AG08396 (cell line): ENCODE measurements around the gene ZNF350.
A peak's percentile ranks its signal among the peaks of the same experiment; 100 is the strongest.
"Not testable (repeated sequence)": the region's sequence is repeated elsewhere in the genome, so short reads cannot be mapped to it uniquely, and the experiment has no call there.

Experiments used
- DNase-seq: peaks from one replicate; pipeline ENCODE4 v3.0.0; 2012; ENCODE audit warnings: low spot score, mixed read lengths

The ZNF350 gene

DNA sequence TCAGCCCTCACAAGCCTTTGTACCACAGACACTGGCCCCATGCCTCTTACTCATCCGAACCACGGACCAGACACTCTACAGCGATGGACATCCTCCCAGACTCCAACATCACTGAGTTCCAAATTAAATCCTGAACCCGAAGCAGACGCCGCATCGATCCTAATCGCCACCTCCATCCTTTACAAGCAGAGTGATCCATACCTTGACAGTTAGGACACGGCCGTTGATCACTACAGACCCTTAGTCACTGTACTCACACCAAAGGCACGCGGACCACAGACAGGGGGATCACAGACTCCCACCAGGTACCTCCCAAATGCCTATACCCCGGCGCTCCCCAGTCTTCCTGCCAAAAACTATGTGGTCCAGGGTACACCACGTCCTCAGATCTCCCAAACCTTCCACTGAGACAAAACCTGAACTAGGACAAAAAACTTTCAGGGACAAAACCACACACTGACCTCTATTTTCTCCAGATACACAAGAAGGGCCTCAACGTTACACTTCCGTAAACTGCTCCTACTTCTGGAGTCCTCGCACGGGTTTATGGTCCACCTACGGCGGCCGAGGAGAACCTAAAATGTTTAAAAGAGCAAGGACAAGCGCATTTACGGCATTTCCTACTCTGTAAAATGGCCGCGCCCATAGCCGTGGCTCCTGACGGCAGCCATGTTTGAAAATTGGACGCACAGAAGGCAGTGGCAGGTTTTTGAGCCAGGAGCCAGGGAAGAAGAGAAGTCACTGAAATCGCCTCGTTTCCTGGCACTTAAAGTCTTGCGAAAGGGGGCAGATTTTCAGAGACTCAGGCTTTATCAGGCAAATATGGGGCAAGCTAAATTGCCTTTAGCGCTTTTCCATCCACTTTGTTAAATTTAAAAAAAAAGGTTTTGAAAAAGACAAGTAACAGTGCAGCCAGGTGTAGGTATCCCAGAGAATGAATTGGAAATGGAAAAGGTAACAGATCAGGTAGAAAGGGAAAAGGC, at the start of gene ZNF350:
TSS of gene ZNF350 (minus strand) at position 532 of the 983 bp plus-strand sequence. CDS start 12,480 bp downstream, outside the sequence.
- DNase-seq, result peak; percentile 85

DNA sequence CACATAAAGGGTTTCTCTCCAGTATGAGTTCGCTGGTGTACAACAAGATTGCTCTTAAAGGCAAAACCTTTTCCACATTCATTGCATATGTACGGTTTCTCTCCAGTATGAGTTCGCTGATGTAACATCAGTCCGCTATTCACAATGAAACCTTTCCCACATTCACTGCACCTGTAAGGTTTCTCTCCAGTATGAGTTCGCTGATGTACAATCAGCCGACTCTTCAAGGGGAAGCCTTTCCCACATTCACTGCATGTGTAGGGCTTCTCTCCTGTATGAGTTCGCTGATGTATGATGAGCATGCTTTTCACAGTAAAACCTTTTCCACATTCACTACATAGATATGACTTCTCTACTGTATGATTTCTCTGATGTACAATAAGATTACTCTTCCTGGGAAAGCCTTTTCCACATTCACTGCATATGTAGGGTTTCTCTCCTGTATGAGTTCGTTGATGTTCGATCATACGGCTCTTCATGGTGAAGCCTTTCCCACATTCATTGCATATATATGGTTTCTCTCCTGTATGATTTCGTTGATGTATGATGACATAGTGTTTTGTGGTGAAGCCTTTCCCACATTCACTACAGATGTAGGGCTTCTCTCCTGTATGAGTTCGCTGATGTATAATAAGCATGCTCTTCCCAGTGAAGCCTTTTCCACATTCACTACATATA, 47.5 kb upstream of the ZNF350 start:
- no peak for DNase-seq

DNA sequence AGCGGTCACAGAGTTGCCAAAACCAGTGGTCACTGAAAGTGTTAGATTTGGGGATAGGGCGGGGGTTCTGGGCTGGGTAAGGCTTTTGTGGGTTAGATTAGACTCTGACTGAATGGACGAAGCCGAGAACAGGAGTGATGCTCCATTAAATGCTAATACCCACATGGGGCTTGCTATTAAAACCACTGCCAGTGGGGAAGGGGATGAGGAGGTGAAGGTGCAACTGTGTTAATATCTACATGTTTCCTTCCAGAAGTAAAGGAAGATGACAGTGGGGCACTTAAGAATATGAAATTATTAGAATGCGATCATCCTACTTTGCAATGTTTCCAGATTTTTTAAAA, 42.1 kb upstream of the ZNF350 start:
- no peak for DNase-seq

DNA sequence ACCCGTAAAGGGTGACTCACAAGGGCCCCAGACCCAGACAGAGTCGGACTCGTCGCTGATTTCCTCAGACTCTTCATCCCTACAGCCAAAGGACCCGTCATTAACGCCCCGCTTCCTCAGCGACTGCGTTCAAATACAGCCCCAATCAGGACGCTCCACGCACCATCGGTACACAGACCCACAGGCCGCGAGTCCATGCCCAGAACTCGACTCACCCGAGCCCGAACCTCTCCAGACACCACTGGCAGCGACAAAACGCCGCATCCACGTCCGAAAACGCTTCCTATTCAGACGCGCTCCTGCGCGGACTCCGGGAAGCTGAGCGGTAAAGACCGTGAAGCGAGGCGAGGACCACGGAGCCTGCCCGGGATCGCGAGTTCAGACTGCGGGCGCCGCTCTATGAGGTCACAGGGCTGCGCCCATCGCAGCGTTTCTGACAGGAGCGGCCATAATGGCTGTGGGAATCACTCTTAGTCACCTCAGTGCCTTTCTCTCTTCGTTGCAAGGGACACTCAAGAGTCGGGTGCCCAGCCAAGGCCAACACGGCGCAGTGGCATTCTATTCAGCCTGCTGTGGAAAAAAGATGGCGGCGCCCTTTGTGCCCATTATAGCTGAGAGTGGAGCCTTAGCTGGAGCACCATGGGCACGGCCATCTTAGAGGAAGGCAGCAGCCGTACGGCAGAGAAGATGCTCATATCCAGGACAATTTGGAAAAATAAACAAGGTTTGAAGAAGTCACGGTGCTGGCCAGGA, 41.6 kb upstream of the ZNF350 start, which contains the start of gene ZNF614:
TSS of gene ZNF614 (minus strand) at position 353 of the 753 bp plus-strand sequence. CDS start 2,634 bp downstream, outside the sequence.
- peak; percentile 93 for DNase-seq

DNA sequence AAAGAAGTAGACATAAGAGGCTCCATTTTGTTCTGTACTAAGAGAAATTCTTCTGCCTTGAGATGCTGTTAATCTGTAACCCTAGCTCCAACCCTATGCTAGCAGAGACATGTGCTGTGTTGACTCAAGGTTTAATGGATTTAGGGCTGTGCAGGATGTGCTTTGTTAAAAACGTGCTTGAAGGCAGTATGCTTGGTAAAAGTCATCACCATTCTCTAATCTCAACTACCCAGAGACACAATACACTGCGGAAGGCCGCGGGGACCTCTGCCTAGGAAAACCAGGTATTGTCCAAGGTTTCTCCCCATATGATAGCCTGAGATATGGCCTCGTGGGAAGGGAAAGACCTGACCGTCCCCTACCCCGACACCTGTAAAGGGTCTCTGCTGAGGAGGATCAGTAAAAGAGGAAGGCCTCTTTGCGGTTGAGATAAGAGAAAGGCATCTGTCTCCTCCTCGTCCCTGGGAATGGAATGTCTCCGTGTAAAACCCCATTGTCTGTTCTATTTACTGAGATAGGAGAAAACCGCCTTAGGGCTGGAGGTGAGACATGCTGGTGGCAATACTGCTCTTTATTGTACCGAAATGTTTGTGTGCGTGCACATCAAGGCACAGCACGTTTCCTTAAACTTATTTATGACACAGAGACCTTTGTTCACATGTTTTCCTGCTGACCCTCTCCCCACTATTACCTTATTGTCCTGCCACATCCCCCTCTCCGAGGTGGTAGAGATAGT, 39.8 kb upstream of the ZNF350 start:
- not testable (repeated sequence) for DNase-seq

DNA sequence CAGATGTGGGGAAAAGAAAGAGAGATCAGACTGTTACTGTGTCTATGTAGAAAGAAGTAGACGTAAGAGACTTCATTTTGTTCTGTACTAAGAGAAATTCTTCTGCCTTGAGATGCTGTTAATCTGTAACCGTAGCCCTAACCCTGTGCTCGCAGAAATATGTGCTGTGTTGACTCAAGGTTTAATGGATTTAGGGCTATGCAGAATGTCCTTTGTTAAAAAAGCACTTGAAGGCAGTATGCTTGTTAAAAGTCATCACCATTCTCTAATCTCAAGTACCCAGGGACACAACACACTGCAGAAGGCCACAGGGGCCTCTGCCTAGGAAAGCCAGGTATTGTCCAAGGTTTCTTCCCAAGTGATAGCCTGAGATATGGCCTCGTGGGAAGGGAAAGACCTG, 37.8 kb upstream of the ZNF350 start:
- not testable (repeated sequence) for DNase-seq

DNA sequence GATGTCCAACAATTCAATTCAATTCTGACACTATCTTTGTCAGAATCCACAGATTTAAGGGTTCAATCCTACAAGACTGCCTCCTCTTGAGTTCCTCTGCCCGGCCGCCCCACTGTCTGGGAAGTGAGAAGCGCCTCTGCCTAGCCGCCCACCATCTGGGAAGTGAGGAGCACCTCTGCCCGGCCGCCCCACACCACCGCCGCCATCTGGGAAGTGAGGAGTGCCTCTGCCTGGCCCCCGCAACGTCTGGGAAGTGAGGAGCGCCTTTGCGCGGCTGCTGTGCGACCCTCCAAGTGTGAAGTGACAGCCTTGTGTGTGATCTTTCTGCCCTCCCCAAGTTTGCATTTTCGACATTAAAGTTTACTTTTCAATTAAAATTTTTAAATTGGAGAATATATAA, 35.6 kb upstream of the ZNF350 start:
- no peak for DNase-seq

DNA sequence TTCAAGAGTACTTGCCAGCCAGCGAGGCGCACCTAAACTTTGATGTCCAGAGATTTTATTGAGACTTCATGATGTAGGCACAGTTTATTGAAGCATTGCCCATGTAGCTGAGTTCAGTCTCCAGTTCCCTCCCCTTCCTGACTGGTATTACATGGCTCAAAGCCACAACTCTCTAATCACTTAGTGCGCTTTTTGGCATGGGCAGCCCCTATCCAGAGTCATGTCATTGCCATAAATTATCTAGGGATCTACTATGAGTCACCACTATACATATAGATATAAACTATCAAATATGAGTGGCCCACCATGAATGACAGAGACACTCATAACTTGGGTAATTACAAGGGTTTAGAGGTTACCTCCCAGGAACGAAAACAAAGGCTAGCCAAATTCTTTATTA, 33.9 kb upstream of the ZNF350 start:
- DNase-seq, result no peak

DNA sequence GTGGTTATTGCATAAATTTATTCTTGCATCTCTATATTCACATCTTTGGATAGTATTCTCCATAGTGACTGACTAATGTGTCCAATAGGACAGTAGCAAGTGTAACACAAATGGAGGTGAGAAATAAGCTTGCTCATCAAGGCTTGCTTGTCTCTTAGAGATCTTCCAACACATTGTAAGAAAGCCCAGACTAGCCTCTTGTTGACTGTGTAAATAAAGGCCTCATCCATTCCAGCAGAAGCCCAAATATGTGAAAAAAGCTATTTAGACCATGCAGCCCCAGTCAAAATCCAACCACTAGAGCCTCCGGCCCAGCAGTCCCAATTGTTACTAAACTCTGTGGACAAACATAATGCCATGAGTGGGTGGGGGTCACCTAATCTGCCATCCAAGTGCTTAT, 24.0 kb upstream of the ZNF350 start:
- DNase-seq, result no peak

DNA sequence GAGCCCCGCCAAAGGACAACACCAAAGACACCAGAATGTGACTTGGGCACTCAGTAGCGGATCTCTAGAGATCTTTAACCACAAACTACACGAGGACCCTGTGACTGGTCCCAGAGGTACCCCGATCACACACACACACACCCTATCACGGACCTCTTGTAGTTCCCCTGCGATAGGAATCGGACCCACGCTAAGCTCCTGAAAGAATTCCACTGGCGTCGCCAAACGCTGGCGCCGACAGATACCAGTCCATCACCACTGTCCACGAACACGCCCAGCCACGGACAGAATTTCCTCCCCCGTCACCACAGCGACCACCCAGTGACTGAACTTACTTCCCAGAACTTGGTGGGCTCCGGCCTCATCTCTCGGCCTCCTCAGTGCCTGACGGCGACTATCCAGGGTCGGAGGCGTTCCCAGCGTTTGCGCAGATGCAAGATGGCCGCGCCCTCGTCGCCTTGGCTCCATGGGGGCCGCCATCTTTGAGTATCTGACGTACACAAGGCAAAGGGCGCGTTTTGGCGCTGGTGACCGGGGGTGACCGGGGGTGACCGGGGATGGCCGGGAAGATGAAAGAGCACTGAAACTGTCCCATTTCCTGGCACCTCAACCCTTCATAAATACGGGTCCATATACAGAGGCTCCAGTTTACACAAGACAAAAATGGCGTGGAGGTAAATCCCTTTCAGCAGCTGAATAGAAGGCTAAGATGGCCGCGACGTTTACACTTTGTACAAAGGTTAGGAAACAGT, 21.3 kb upstream of the ZNF350 start, which contains the start of gene ZNF615:
TSS of gene ZNF615 (minus strand) at position 406 of the 752 bp plus-strand sequence. CDS start 4,500 bp downstream, outside the sequence.
- DNase-seq, result peak; percentile 88

DNA sequence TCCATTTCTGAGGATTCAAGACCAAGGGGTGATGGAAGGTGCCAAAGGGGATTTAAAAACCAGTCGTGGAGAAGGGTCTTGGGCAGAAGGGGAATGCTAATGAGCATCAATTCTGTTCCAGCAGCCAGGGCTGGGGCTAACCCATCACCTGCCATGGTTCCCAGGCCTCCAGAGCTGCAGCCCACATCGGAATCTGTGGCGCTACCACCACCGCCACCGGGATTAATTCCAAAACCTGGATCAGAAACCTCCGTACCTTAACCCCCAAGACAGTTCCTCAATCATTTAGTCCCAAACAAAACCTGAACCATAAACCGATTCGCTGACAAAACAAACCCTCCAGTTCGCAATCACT, 20.8 kb upstream of the ZNF350 start:
- DNase-seq, result peak; percentile 13

DNA sequence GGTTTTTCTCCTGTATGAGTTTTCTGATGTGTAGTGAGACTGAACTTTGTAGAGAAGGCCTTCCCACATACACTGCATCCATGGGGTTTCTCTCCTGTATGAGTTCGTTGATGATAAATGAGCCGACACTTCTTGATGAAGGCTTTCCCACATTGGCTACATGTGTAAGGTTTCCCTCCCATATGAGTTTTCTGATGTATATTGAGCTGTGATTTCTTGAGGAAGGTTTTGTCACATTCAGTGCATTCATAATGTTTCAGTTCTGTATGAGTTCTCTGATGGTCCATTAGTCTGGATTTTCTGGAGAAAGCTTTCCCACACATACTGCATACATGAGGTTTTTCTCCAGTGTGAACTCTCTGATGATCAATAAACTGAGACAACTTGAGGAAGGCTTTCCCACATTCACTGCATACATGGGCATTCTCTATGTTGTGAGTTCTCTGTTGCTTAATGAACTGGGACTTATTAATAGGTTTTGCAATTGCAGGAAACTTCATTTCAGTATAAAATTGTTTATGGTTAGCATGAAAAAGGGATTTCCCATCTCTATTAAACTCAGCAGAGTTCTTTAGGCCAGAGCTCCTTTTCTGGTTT, 7.5 kb upstream of the ZNF350 start:
- no peak for DNase-seq

DNA sequence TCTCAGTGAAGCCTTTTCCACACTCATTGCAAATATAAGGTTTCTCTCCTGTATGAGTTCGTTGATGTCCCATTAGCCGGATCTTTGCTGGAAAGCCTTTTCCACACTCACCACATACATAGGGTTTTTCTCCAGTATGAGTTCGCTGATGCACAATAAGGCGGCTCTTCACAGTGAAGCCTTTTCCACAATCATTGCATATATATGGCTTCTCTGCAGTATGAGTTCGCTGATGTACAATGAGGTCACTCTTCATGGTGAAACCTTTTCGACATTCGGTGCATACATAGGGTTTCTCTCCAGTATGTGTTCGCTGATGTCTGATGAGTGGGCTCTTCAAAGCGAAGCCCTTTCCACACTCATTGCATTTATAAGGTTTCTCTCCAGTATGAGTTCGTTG, 6.8 kb upstream of the ZNF350 start:
- DNase-seq, result no peak

DNA sequence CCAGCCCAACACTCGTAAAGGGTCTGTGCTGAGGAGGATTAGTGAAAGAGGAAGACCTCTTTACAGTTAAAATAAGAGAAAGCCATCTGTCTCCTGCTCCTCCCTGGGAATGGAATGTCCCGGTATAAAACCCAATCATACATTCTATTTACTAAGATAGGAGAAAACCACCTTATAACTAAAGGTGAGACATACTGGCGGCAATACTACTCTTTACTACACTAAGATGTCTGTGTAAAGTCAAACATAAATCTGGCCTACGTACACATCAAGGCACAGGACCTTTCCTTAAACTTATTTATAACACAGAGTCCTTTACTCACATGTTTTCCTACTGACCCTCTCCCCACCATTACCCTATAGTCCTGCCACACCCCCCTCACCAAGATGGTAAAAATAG, 3.3 kb downstream of the ZNF350 start:
- DNase-seq, result no peak

DNA sequence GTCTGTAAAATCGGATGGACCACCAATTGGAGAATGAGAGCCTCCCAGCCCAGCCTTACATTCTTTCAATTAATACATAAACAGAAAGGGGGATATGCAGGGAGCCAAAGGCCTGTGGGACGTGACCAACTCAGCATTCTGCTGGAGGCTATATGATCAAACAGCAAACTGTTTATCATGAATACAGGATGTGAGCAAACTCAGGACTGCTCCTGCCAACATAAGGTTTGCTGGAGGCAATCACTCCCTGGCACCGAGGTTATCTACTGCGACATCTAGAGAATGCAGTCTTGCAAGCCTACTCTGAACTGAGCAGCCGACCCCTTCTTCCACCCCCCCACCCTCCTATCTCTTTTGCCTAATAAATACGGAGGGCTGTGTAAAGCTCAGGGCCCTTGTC, 5.7 kb downstream of the ZNF350 start:
- DNase-seq, result not testable (repeated sequence)

DNA sequence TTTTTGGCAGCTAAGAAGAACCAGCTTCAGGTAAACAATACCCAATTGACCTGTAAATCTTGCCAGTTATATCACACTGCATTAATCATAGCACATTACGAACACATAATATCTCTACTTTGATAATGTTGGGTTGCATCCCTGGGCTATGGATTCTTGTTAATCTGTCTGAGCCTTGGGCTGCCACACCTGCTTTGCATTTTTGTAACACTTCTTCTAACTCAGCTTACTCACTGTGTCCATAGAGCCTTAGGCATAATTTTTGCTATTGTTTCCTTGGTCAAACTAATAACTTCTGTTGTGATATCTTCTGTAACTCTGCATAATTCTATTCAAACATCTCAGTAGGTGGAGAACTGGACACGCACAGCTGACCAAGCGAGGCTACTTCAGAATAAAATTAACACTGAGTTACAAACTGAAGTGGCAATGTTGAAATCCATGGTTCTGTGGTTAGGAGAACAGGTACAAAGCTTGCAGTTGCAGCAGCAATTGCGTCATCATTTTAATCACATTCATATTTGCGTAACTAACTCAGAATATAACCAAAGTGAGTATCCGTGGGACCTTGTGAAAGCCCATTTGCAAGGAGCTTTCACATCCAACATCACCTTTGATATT, 6.4 kb downstream of the ZNF350 start:
- no peak for DNase-seq

DNA sequence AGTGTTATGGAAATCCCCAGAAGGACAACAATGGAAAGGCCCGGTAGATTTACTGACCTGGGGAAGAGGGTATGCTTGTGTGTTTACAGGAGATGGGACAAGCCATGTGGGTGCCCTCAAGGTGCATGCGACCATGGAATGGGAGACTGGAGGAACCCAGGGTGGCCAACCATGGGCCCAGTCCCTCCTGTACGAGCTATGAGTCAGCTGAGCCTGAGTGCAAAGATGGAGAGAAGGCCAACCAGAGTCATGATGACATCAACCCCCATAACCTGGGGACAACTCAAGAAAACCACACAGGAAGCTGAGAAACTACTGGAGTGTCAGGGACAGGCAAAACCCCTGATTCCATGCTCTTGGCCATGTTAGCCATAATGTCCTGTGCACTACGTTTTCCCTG, 7.8 kb downstream of the ZNF350 start:
- DNase-seq, result no peak

DNA sequence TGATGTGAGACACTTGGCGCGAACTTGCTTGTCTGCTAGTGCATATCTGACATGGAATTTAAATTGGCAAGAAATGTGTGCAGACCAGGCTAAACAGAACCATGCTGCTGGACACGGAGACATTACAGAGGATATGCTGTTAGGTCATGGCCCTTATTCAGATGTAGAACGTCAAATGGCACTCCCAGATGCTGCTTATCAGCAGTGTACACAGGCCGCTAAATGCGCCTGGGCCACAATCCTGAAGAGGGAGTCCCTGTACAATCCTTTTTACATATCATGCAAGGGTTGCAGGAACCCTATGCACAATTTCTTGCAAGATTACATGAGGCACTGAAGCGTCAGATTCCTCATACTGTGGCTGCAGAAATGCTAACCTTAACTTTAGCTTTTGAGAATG, 9.3 kb downstream of the ZNF350 start:
- DNase-seq, result no peak

DNA sequence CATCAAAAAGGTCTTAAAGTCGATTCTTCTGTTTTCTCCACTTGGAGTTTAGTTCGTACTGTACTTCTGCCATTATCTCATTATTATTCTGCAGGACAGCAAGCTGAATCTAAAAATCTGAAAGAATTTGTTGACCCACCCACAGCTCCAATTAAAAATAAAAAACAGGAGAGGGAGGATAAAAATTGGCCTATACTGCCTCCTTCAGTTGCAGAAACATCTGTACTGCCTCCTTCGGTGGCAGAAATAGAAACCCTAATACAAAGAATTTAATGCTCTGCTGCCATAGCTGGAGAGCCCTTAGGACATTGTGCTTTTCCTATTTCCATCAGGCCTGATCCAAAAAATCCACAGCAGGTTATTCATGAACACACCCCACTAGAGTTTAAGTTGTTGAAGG, 9.8 kb downstream of the ZNF350 start:
- DNase-seq, result no peak

DNA sequence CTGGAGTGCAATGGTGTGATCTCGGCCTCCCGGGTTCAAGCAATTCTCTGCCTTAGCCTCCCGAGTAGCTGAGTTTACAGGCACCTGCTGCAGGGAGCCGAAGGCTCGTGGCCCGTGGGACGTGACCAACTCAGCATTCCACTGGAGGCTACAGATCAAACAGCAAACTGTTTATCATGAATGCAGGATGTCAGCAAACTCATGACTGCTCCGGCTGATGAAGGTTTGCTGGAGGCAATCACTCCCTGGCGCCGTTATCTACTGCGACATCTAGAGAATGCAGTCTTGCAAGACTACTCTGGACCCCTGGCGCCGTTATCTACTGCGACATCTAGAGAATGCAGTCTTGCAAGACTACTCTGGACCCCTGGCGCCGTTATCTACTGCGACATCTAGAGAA, 10.9 kb downstream of the ZNF350 start:
- DNase-seq, result not testable (repeated sequence)
